GM21717 (cell line): ENCODE results near the gene CFAP99.
"Not testable (repeated sequence)": the region's sequence is repeated elsewhere in the genome, so short reads cannot be mapped to it uniquely, and the experiment has no call there.

Experiments used
- ATAC-seq: cut with Tn5 transposase; IDR thresholded peaks from one replicate; pipeline ENCODE4 v1.9.1; 2021; ENCODE audit warnings: mild to moderate bottlenecking, moderate library complexity; ENCODE audit not compliant: unreplicated experiment

The CFAP99 gene

GRCh38 chr4:2427383-2428334, 8.9 kb downstream of the CFAP99 start:
- no peak for ATAC-seq

DNA sequence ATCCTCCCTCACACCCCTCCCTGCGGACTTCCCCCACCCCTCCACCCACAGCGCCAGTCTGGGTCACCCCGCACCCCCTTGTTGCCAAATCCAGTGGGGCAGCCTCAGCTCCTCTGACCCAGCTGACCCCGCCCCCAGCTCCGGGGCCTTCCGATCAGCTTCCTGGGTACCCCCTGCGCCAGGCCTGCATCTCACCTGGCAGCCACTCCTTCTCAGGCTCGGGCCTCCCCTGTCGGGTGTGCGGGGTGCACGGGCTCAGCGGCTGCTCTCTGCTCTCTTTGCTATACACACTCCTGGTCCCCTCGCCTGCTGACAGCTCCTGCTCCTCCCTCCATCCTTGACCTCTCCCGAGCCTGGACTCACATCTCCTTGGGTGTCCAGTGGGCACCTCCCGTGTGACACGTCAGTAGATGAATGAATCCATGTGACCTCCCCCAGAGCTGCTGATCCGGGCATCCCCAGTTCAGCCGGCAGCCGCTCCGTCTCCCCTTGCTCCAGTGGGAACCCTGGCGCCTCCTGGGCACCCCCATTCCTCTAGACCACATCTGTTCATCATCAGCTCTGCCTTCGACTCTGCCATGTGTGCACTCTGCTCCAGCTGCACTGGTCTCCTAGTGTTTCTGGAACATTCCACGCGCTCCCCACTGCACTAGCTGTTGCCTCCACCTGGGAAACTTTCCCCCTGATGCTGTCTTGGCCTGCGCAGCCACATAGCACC, 9.9 kb downstream of the CFAP99 start:
- ATAC-seq, result no peak

- not testable (repeated sequence) for ATAC-seq
Measured at GRCh38 chr4:2429945-2430757, 11.4 kb downstream of the CFAP99 start.

- no peak for ATAC-seq
Measured at GRCh38 chr4:2432004-2432403, 13.2 kb downstream of the CFAP99 start.

- ATAC-seq, result no peak
Measured at GRCh38 chr4:2432991-2433530, 14.3 kb downstream of the CFAP99 start.

DNA sequence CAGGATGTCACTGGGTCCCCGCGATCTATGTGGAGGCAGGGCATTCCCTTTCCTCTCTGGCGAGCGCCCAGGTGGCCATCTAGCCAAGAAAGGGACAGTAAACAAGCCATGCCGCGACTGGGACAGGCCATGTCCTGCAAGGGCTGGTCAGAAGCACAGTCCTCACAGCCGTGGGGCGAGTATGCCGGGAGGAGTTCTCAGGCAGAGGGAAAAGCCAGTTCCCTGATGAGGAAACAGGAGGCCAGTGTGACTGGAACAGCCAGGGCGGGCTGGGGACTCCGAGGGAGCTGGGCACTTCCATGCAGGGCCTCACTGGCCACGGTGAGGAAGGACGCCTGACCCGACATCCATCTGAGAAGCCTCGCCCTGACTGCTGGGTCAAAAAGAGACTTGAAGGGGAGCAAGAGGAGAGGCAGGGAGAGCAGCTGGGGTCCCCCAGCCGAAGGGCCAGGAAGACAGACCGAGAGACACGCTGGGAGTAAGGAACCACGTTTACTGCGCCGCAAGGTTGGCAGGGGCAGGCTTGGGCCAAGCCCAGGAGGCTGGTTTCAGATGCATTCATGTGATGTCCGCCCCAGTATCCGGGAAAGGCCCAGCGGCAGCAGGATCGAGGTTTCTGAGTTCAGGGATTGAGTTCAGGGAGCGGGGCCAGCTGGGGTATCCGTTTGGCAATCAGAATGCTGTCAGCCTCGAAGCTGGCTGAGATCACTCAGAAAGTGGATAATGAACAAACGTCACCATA, 15.0 kb downstream of the CFAP99 start:
- no peak for ATAC-seq

GRCh38 chr4:2434420-2434819, 15.7 kb downstream of the CFAP99 start:
- ATAC-seq, result no peak

- no peak for ATAC-seq
Measured at GRCh38 chr4:2436301-2436700, 17.5 kb downstream of the CFAP99 start.

DNA sequence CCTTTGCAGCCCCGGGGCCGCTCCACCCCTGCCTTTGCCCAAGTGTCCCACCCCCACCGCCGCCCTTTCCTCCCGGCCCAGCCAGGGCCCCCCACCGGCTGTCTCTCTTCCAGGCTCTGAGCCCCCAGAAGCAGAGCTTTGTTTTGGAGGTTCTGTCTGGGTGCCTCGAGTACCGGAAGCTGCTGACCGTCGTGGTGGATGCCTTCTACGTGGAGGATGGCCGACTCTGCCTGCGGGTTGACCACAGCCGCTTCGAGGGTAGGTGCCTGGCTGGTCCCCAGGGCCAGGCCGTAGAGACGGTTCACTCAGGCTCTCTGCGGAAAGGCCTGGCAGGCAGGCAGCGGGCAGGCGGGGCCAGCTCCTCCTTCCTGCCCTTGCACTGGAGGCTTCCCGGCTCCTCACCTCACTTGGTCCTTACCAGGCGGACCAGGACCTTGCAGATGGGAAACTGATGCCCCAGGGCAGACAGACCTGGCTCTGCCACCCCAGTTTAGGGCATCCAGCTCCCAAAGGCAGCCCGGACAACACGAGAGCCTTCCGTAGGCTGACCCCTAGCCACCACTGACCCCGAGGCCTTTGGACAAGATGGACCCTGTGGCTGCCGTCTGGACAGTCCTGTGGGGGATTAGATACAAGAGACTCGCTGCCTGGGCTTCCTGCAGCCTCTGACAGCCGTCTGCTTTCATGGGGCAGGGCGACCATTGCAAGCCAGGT, 18.2 kb downstream of the CFAP99 start:
- ATAC-seq, result no peak

GRCh38 chr4:2437475-2438215, 18.9 kb downstream of the CFAP99 start:
- no peak for ATAC-seq

- no peak for ATAC-seq
Measured at GRCh38 chr4:2438822-2439718, 20.3 kb downstream of the CFAP99 start.

DNA sequence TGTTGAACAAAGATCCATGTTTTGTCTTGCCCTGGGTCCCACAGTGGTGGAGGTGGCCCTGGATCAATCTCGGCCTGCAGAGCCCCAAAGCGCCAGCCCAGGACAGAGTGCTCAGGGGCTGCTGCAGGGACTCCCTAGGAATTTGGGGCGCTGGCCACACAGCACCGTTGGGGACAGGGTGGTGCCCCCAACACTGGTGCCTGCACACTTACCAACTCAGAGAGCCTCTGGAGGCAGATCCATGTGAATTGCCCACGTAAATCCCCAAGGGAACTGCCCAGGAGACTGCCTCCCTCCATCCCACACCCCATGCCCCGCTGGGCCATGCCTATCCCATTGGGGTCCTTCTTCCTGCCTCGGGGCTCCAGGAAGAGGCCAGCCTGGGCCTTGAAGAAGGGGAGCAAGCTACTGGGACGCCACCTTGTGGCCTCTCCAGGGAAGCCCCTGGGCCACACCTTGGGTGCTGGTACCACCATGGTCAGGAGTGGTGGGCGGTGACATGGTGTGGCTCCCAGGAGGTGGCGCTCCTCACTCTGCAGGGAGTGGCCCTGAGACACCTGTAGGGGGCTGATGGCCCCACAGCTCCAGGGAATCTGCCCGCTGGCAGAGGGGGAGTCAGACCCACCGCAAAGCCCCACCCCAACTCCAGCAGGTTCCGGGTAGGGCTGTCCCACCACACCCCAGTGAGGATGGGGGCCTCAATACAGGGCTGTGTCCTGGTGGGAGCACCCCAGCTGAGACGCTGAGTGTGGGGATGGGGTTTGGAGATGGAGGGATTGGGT, 22.8 kb downstream of the CFAP99 start:
- ATAC-seq, result no peak

GRCh38 chr4:2442175-2442993, 23.6 kb downstream of the CFAP99 start:
- ATAC-seq, result no peak

GRCh38 chr4:2443061-2443730, 24.4 kb downstream of the CFAP99 start:
- no peak for ATAC-seq

GRCh38 chr4:2443956-2444740, 25.4 kb downstream of the CFAP99 start:
- no peak for ATAC-seq
